CD14-positive monocyte (primary cell): Measurements from ENCODE around the gene CCL22. TPM values are rescaled to one million over a fixed set of nuclear protein-coding genes. Genes with fewer than 3 reads are reported as not detected.
A peak's percentile ranks its signal among the peaks of the same experiment; 100 is the strongest.
"Not testable (repeated sequence)": the region's sequence is repeated elsewhere in the genome, so short reads cannot be mapped to it uniquely, and the experiment has no call there.

ENCODE experiments used
- DNase-seq, 3 donors: peaks; one replicate each; pipeline ENCODE4 v3.0.0-alpha.2; 2011 to 2022
- H2AFZ ChIP-seq: 2 replicates; pipeline ENCODE4 v1.6.0; 2012; ENCODE audit warnings: mild to moderate bottlenecking, low read depth, low read length, inconsistent platforms; ENCODE audit not compliant: insufficient read depth, poor library complexity, severe bottlenecking
- H3K27ac ChIP-seq, 2 donors: 1 replicate in 1 of 2; 2 replicates in 1 of 2; pipeline ENCODE4 v1.5.1; 2012 to 2013; ENCODE audit warnings: low read length in 2 of 2, control low read depth in 1 of 2, inconsistent platforms in 1 of 2, low read depth in 1 of 2, mild to moderate bottlenecking in 1 of 2
- H3K27me3 ChIP-seq, 2 donors: one replicate each; pipeline versions ENCODE4 v1.6.0 to v1.6.1; 2011 to 2013; ENCODE audit warnings: low read length in 2 of 2; ENCODE audit not compliant: control insufficient read depth in 2 of 2, insufficient read depth in 2 of 2
- H3K36me3 ChIP-seq, 2 donors: replicated peaks in 1 of 2; 1 replicate in 1 of 2; 2 replicates in 1 of 2; pipeline versions ENCODE4 v1.5.1 to v1.6.1; 2012 to 2013; ENCODE audit warnings: low read length in 2 of 2, control low read depth in 1 of 2, inconsistent platforms in 1 of 2, mild to moderate bottlenecking in 1 of 2; ENCODE audit not compliant: insufficient read depth in 2 of 2, control insufficient read depth in 1 of 2
- H3K4me1 ChIP-seq, 2 donors: 1 replicate in 1 of 2; 2 replicates in 1 of 2; pipeline versions ENCODE4 v1.5.1 to v1.6.1; 2012 to 2013; ENCODE audit warnings: low read length in 2 of 2, control low read depth in 1 of 2, inconsistent platforms in 1 of 2, mild to moderate bottlenecking in 1 of 2, moderate library complexity in 1 of 2; ENCODE audit not compliant: insufficient read depth in 2 of 2, control insufficient read depth in 1 of 2
- H3K4me2 ChIP-seq: replicated peaks from 2 replicates; pipeline ENCODE3; 2012; ENCODE audit warnings: low read length, moderate library complexity, mild to moderate bottlenecking; ENCODE audit not compliant: poor library complexity, severe bottlenecking; ENCODE audit errors: extremely low read depth
- H3K4me3 ChIP-seq, 3 experiments: fragments of 200-600 bp in 1 of 3; sonication (generic) in 1 of 3; replicated peaks in 1 of 3; 1 replicate in 2 of 3; 2 replicates in 1 of 3; pipeline ENCODE4 v1.5.1; 2011 to 2013; ENCODE audit warnings: low read length in 3 of 3, mild to moderate bottlenecking in 3 of 3, control low read depth in 2 of 3, low read depth in 2 of 3, inconsistent platforms in 1 of 3, moderate library complexity in 1 of 3
- H3K79me2 ChIP-seq: 2 replicates; pipeline ENCODE4 v1.6.0; 2012; ENCODE audit warnings: mild to moderate bottlenecking, control low read depth, inconsistent platforms, low read length, moderate library complexity; ENCODE audit not compliant: insufficient read depth
- H3K9ac ChIP-seq: 2 replicates; pipeline ENCODE4 v1.6.0; 2017; ENCODE audit warnings: low read length, mild to moderate bottlenecking; ENCODE audit not compliant: insufficient read depth, poor library complexity, severe bottlenecking
- H3K9me3 ChIP-seq, 2 donors: replicated peaks in 1 of 2; 1 replicate in 1 of 2; 2 replicates in 1 of 2; pipeline versions ENCODE4 v1.5.1 to v1.6.1; 2012 to 2013; ENCODE audit warnings: low read length in 2 of 2, control low read depth in 1 of 2; ENCODE audit not compliant: control insufficient read depth in 1 of 2, insufficient read depth in 1 of 2
- H4K20me1 ChIP-seq: 2 replicates; pipeline ENCODE4 v1.6.0; 2012; ENCODE audit warnings: mild to moderate bottlenecking, low read length, control low read depth, moderate library complexity; ENCODE audit not compliant: insufficient read depth
- H3K27ac Mint-ChIP-seq, 7 donors: one replicate each; pipeline ENCODE4 v1.8.0; 2020; ENCODE audit warnings: mild to moderate bottlenecking in 7 of 7, mixed read lengths in 7 of 7, moderate library complexity in 6 of 7, inconsistent platforms in 2 of 7
- H3K27me3 Mint-ChIP-seq, 3 donors: one replicate each; pipeline ENCODE4 v1.8.0; 2021 to 2022; ENCODE audit warnings: low read depth in 3 of 3, mild to moderate bottlenecking in 3 of 3, mixed read lengths in 3 of 3, moderate library complexity in 3 of 3, inconsistent platforms in 1 of 3
- H3K36me3 Mint-ChIP-seq, 2 donors: one replicate each; pipeline ENCODE4 v1.8.0; 2020; ENCODE audit warnings: mixed read lengths in 2 of 2, inconsistent platforms in 1 of 2, mild to moderate bottlenecking in 1 of 2
- H3K4me1 Mint-ChIP-seq: one replicate; pipeline ENCODE4 v1.8.0; 2020; ENCODE audit warnings: mild to moderate bottlenecking, mixed read lengths
- H3K4me3 Mint-ChIP-seq, 2 donors: one replicate each; pipeline ENCODE4 v1.8.0; 2020; ENCODE audit warnings: mild to moderate bottlenecking in 2 of 2, mixed read lengths in 2 of 2, moderate library complexity in 1 of 2
- H3K9me3 Mint-ChIP-seq, 7 donors: one replicate each; pipeline ENCODE4 v1.8.0; 2020 to 2022; ENCODE audit warnings: mixed read lengths in 7 of 7, mild to moderate bottlenecking in 6 of 7, moderate library complexity in 6 of 7, inconsistent platforms in 2 of 7
- whole genome bisulfite sequencing: methylation state at CpG from one replicate; pipeline ENCODE4 v1.1.5; 2013; ENCODE audit warnings: missing lambda C conversion rate; ENCODE audit not compliant: insufficient coverage; 5-methylcytosine and 5-hydroxymethylcytosine counted together
- intact Hi-C, 2 donors: fragments of 100-400 bp; cut with micrococcal nuclease; formaldehyde crosslinking; loops; one replicate each; pipeline versions ENCODE4 v1.15.0 to v1.15.1; 2023
- polyA plus RNA-seq, 3 donors: library from polyadenylated mRNA; depleted of rRNA in 1 of 3; unstranded in 2 of 3; stranded (reverse) in 1 of 3; fragments of 300-500 nt in 2 of 3; fragments of >200 nt in 1 of 3; fragmentation: Illumina TruSeq in 2 of 3; gene quantifications; 1 replicate in 2 of 3; 2 replicates in 1 of 3; pipeline ENCODE4 v1.2.3, GENCODE V29; 2012 to 2021
- TF ChIP-seq, protein P1 (sequence below): fragments of 200-600 bp; IDR thresholded peaks from one replicate; pipeline ENCODE4 v1.8.0; 2022; ENCODE audit warnings: antibody characterized with exemption, mild to moderate bottlenecking

CCL22 gene
- polyA plus RNA-seq, 3 donors = 0.04 to 0.18 (median 0.15) TPM

DNA sequence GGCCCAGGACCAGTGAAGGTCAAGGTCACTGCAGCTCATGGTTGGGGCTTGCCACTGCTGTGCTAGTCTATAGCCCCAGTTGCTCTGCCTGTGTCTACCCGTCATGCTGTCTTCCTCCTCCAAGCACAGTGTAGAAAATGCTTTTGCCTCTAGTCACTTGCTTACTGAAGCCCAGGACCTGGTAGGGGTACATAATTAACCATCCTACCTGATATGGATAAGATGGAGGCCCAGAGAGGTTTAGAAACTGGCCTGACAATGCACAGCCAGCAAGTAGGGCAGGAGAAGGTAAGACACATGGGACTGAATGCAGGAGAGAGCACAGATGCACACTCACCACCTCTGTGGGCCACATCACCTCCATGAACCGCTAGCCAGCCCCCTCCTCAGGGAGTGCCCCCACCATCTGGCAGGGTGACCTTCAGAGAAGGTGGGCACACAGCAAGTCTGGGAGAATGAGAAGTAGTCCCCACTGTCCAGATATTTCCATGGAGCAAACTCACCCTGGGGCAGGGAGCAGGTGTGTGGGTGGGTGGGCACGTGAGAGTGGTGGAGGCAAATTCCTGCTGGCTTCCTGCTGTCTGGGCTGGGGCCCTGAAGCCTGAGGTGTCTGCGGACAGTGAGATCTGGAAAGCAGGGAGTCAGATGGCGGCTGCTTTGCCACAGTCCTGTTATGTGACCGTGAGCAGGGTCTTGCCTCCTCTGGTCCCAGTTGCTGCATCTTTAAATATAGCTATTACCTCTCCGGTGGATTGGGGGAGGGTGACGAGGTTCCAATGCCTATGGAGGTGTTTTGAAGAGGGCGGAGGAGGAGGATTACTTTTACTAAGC, 14.7 kb downstream of the CCL22 start:
- H3K4me3 Mint-ChIP-seq = no peak overlapping the region
- 85% methylated on average over 3 of the region's 9 CpGs for WGBS
- Histone ChIP-seq H2AFZ (no peak overlapping the region), H4K20me1 (no peaks in the 10 kb centered on the region), H3K4me3 (no peak overlapping the region), H3K9me3 (no peaks in the 10 kb centered on the region), H3K27me3 (no peaks in the 10 kb centered on the region), H3K79me2 (no peaks in the 10 kb centered on the region), H3K36me3 (no peaks in the 10 kb centered on the region), H3K4me1 (no peaks in the 10 kb centered on the region), H3K27ac (no peak overlapping the region), H3K4me2 (no peak overlapping the region), H3K9ac (no peak overlapping the region)
- TF ChIP-seq, protein P1, sequence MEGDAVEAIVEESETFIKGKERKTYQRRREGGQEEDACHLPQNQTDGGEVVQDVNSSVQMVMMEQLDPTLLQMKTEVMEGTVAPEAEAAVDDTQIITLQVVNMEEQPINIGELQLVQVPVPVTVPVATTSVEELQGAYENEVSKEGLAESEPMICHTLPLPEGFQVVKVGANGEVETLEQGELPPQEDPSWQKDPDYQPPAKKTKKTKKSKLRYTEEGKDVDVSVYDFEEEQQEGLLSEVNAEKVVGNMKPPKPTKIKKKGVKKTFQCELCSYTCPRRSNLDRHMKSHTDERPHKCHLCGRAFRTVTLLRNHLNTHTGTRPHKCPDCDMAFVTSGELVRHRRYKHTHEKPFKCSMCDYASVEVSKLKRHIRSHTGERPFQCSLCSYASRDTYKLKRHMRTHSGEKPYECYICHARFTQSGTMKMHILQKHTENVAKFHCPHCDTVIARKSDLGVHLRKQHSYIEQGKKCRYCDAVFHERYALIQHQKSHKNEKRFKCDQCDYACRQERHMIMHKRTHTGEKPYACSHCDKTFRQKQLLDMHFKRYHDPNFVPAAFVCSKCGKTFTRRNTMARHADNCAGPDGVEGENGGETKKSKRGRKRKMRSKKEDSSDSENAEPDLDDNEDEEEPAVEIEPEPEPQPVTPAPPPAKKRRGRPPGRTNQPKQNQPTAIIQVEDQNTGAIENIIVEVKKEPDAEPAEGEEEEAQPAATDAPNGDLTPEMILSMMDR = no peak
- intact Hi-C loops = no loop called here
- no peaks in the 10 kb centered on the region for H3K36me3 Mint-ChIP-seq
- H3K27ac Mint-ChIP-seq = peak overlapping the region in 1 of 7 donors; percentile 46
- H3K9me3 Mint-ChIP-seq = peaks cover 0 to 2% (median 0%) of the 10 kb centered on the region in 7 donors
- no peak for DNase-seq
- H3K4me1 Mint-ChIP-seq = peaks cover 3% of the 10 kb centered on the region
- H3K27me3 Mint-ChIP-seq = peaks cover 10 to 24% (median 17%) of the 10 kb centered on the region in 3 donors

DNA sequence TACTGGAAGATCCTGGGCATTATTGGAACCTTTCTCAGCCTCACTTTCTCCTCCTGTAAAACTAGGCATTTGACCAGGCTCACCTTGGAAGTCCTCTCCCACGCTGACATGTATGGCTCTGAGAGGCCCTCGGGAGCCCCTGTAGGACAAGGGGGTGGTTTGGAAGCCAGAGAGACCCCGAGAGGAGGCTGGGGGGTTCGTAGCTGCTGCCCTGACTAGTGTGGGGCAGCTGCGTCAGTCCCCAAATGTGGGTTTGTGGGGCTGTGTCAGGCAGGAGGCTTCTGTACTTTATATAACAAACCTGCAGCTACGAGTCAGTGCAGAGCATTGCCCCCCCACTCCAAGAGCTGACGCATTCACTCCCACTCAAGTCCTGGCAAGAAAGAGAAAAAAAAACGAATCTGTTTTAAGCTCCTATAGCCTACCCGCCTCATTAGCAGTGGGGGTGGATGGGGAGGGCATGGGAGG, 15.5 kb downstream of the CCL22 start:
- no peak overlapping the region for H3K4me3 ChIP-seq
- peaks cover 0 to 2% (median 0%) of the 10 kb centered on the region in 7 donors for H3K9me3 Mint-ChIP-seq
- intact Hi-C loops = no loop called here
- peaks cover 11 to 25% (median 18%) of the 10 kb centered on the region in 3 donors for H3K27me3 Mint-ChIP-seq
- H4K20me1 ChIP-seq = no peaks in the 10 kb centered on the region
- DNase-seq = no peak
- H3K27me3 ChIP-seq = no peaks in the 10 kb centered on the region
- no peak overlapping the region for H3K4me3 Mint-ChIP-seq
- H2AFZ ChIP-seq = no peak overlapping the region
- no peaks in the 10 kb centered on the region for H3K9me3 ChIP-seq
- TF ChIP-seq, protein P1 = no peak
- no peak overlapping the region for H3K4me2 ChIP-seq
- no peaks in the 10 kb centered on the region for H3K79me2 ChIP-seq
- H3K9ac ChIP-seq = no peak overlapping the region
- H3K27ac Mint-ChIP-seq = no peak overlapping the region
- no peaks in the 10 kb centered on the region for H3K36me3 Mint-ChIP-seq
- no CpG with 5 or more reads among the region's 9 CpGs for WGBS
- H3K27ac ChIP-seq = no peak overlapping the region
- H3K36me3 ChIP-seq = no peaks in the 10 kb centered on the region
- H3K4me1 Mint-ChIP-seq = peaks cover 3% of the 10 kb centered on the region
- H3K4me1 ChIP-seq = no peaks in the 10 kb centered on the region

GRCh38 chr16:57374925-57375465, 16.4 kb downstream of the CCL22 start:
- H4K20me1 ChIP-seq, H3K79me2 ChIP-seq, H3K4me3 ChIP-seq, H3K9me3 ChIP-seq, H3K36me3 ChIP-seq, H3K9me3 Mint-ChIP-seq, H3K9ac ChIP-seq, H2AFZ ChIP-seq, H3K4me3 Mint-ChIP-seq, H3K4me1 Mint-ChIP-seq, H3K4me2 ChIP-seq, H3K36me3 Mint-ChIP-seq, H3K27ac ChIP-seq, H3K27me3 ChIP-seq, H3K27ac Mint-ChIP-seq, H3K4me1 ChIP-seq, DNase-seq, intact Hi-C loops: not testable (repeated sequence)
- 100% methylated on average over 4 of the region's 8 CpGs for WGBS
- peaks cover 11 to 22% (median 16%) of the 10 kb centered on the region in 3 donors for H3K27me3 Mint-ChIP-seq
